ENCODE measurements around the gene DIDO1.
"Not testable (repeated sequence)": the region's sequence is repeated elsewhere in the genome, so short reads cannot be mapped to it uniquely, and the experiment has no call there.

Gene DIDO1

DNA sequence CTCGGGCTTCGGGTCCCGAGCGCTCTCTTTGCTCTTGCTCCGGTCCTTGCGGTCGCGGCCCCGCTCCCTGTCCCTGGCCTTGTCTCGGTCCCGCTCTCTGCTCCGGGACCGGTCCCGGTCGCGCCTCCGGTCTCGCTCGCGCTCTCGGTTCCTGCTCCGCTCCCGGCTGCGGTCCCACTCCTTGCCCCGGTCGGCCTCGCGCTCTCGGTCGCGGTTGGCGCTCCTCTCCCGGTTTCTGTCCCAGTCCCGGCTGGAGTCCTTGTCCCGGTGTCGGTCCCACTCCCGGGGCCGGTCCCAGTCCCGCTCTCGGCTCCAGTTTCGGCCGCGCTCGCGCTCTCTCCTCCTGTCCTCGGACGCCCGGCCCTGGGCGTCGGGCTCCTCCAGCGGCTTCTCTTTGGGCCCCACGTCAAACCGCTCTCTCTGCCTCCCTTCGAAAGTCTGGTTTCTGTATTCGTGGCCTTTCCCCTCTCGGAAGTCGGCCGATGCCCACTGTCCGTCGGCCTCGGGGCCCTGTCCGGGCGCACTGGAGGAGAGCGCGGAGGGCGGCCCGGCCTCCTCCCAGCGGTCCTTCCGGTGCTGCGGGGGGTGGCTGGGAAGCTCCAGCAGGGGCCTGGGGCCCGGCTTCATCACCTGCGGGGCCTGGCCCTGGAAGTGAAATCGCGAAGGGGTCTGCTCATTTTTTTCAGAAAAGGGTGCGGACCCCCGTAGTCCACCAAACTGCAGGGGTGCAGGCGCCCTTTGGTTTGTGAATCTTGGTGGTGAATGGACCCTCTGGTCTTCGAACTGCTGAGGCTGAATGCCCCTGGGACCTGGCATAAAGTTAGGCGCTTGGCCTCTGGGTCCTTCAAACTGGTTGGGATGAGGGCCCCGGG lies 46.8 kb downstream of the DIDO1 start:
- no peaks in the 10 kb centered on the region for H3K27me3 ChIP-seq (ENCODE audit: control insufficient read depth, insufficient read depth, low read length)
- peaks cover 11% of the 10 kb centered on the region; the same call in 1 of the 2 replicates for H3K36me3 ChIP-seq (ENCODE audit: control insufficient read depth, insufficient read depth, low read length)
- peak overlapping the region; percentile 53 for H3K9ac ChIP-seq (ENCODE audit: low read length)
- H3K4me1 ChIP-seq (ENCODE audit: control insufficient read depth, insufficient read depth, low read length) = peaks cover 31% of the 10 kb centered on the region
- H3K4me3 ChIP-seq (ENCODE audit: low read depth, low read length) = peak overlapping the region; percentile 48
- H3K27ac ChIP-seq (ENCODE audit: low read depth, low read length) = peak overlapping the region; percentile 33; the same call in 1 of the 2 replicates
- no peaks in the 10 kb centered on the region for H3K9me3 ChIP-seq (ENCODE audit: control insufficient read depth, insufficient read depth, low read depth, low read length)

GRCh38 chr20:62878244-62879038 lies 47.9 kb downstream of the DIDO1 start:
- H3K27ac ChIP-seq (ENCODE audit: low read depth, low read length) = no peak overlapping the region
- no peaks in the 10 kb centered on the region for H3K27me3 ChIP-seq (ENCODE audit: control insufficient read depth, insufficient read depth, low read length)
- peaks cover 28% of the 10 kb centered on the region for H3K4me1 ChIP-seq (ENCODE audit: control insufficient read depth, insufficient read depth, low read length)
- no peak overlapping the region for H3K9ac ChIP-seq (ENCODE audit: low read length)
- H3K4me3 ChIP-seq (ENCODE audit: low read depth, low read length) = no peak overlapping the region
- H3K9me3 ChIP-seq (ENCODE audit: control insufficient read depth, insufficient read depth, low read depth, low read length) = no peaks in the 10 kb centered on the region
- H3K36me3 ChIP-seq (ENCODE audit: control insufficient read depth, insufficient read depth, low read length) = peaks cover 11% of the 10 kb centered on the region; the same call in 1 of the 2 replicates

- Histone ChIP-seq H3K27me3 (ENCODE audit: control insufficient read depth, insufficient read depth, low read length) (no peaks in the 10 kb centered on the region), H3K4me1 (ENCODE audit: control insufficient read depth, insufficient read depth, low read length) (peaks cover 28% of the 10 kb centered on the region), H3K9me3 (ENCODE audit: control insufficient read depth, insufficient read depth, low read depth, low read length) (no peaks in the 10 kb centered on the region), H3K9ac (ENCODE audit: low read length) (no peak overlapping the region), H3K36me3 (ENCODE audit: control insufficient read depth, insufficient read depth, low read length) (peaks cover 11% of the 10 kb centered on the region; the same call in 1 of the 2 replicates), H3K27ac (ENCODE audit: low read depth, low read length) (no peak overlapping the region), H3K4me3 (ENCODE audit: low read depth, low read length) (no peak overlapping the region)
Measured at GRCh38 chr20:62876902-62877816, 49.1 kb downstream of the DIDO1 start.

DNA sequence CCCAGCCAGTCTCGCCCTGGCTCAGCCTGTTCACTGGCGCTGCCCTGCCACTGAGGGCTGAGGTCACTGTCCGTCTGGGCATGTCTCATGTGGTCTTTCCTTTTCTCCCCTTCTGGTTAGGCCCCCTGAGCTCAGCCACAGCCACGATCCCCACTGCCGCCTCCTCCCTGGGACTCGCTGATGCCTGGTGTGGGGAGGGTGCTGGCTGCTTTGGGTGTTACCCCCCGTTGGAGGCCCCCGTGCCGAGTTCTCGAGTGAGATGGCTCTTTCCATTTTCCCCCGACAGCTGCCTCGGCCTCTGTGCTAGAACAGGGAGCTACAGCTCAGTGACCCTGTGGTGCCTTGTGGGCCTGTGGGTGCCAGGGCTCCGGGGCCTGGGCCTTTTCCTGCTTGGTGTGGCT lies 49.8 kb downstream of the DIDO1 start:
- no peak overlapping the region for H3K27ac ChIP-seq (ENCODE audit: low read depth, low read length)
- H3K36me3 ChIP-seq (ENCODE audit: control insufficient read depth, insufficient read depth, low read length) = peaks cover 4% of the 10 kb centered on the region; the same call in 1 of the 2 replicates
- H3K4me3 ChIP-seq (ENCODE audit: low read depth, low read length) = no peak overlapping the region
- no peaks in the 10 kb centered on the region for H3K9me3 ChIP-seq (ENCODE audit: control insufficient read depth, insufficient read depth, low read depth, low read length)
- no peaks in the 10 kb centered on the region for H3K27me3 ChIP-seq (ENCODE audit: control insufficient read depth, insufficient read depth, low read length)
- peaks cover 28% of the 10 kb centered on the region for H3K4me1 ChIP-seq (ENCODE audit: control insufficient read depth, insufficient read depth, low read length)
- no peak overlapping the region for H3K9ac ChIP-seq (ENCODE audit: low read length)

- H3K36me3 ChIP-seq (ENCODE audit: control insufficient read depth, insufficient read depth, low read length) = no peaks in the 10 kb centered on the region
- peak overlapping the region; percentile 14 for H3K9ac ChIP-seq (ENCODE audit: low read length)
- no peaks in the 10 kb centered on the region for H3K9me3 ChIP-seq (ENCODE audit: control insufficient read depth, insufficient read depth, low read depth, low read length)
- H3K4me3 ChIP-seq (ENCODE audit: low read depth, low read length) = no peak overlapping the region
- peaks cover 28% of the 10 kb centered on the region for H3K4me1 ChIP-seq (ENCODE audit: control insufficient read depth, insufficient read depth, low read length)
- H3K27me3 ChIP-seq (ENCODE audit: control insufficient read depth, insufficient read depth, low read length) = no peaks in the 10 kb centered on the region
- H3K27ac ChIP-seq (ENCODE audit: low read depth, low read length) = no peak overlapping the region
Measured at GRCh38 chr20:62875419-62876361, 50.6 kb downstream of the DIDO1 start.

DNA sequence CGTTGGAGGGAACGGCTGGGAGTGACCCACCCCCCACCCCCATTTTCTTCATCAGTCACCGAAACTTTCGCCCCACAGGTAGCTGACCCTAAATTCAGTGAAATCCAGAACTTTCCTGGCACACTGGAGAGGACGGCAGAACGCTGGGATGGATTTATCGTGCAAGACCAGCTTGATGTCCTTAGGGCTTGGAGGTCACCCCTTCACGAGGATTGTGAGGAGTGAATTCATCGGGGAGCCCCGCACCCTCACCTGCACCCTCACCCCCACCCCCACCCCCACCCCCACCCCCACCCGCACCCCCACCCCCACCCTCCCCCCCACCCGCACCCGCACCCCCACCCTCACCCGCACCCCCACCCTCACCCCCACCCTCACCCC lies 51.4 kb downstream of the DIDO1 start:
- Histone ChIP-seq H3K27me3 (ENCODE audit: control insufficient read depth, insufficient read depth, low read length) (no peaks in the 10 kb centered on the region), H3K36me3 (ENCODE audit: control insufficient read depth, insufficient read depth, low read length) (no peaks in the 10 kb centered on the region), H3K27ac (ENCODE audit: low read depth, low read length) (no peak overlapping the region), H3K9me3 (ENCODE audit: control insufficient read depth, insufficient read depth, low read depth, low read length) (no peaks in the 10 kb centered on the region), H3K4me3 (ENCODE audit: low read depth, low read length) (no peak overlapping the region; the same call in 1 of the 2 replicates), H3K4me1 (ENCODE audit: control insufficient read depth, insufficient read depth, low read length) (peaks cover 28% of the 10 kb centered on the region), H3K9ac (ENCODE audit: low read length) (peak overlapping the region; percentile 67)

DNA sequence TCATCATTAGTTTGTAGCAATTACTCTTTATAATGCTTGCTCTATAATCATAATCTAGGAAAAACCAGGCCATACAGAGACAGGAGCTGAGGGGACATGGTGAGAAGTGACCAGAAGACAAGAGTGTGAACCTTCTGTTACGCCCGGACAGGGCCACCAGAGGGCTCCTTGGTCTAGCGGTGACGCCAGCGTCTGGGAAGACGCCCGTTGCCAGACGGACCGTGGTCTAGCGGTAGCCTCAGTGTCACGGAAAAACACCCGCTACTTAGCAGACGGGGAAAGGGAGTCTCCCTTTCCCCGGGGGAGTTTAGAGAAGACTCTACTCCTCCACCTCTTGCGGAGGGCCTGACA lies 52.6 kb downstream of the DIDO1 start:
- H3K36me3 ChIP-seq (ENCODE audit: control insufficient read depth, insufficient read depth, low read length); H3K9me3 ChIP-seq (ENCODE audit: control insufficient read depth, insufficient read depth, low read depth, low read length); H3K9ac ChIP-seq (ENCODE audit: low read length); H3K27me3 ChIP-seq (ENCODE audit: control insufficient read depth, insufficient read depth, low read length); H3K27ac ChIP-seq (ENCODE audit: low read depth, low read length): not testable (repeated sequence)
- H3K4me3 ChIP-seq (ENCODE audit: low read depth, low read length) = 0 out of 2 replicates have a peak overlapping the region, but pooled peaks have one; percentile 25
- H3K4me1 ChIP-seq (ENCODE audit: control insufficient read depth, insufficient read depth, low read length) = peaks cover 17% of the 10 kb centered on the region

DNA sequence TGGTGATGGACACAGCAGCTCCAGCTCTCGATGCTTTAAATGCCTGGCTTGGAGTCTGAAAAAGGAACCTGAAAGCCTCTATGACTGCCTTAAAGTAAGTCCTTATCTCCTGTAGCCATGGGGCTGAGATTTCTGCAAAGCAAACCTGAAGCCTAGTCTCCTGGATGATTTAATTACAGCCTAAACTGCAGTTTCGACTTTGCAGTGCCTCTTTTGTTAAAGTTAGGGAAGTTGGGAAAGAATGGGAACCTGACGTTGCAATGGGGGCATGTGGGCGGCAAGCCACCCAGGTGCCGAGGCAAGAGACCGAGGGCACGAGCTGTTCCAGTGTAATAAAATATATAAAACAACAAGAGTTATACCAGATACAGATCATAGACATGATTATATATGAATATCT lies 53.0 kb downstream of the DIDO1 start:
- Histone ChIP-seq H3K4me3 (ENCODE audit: low read depth, low read length) (no peak overlapping the region), H3K4me1 (ENCODE audit: control insufficient read depth, insufficient read depth, low read length) (peaks cover 13% of the 10 kb centered on the region), H3K27me3 (ENCODE audit: control insufficient read depth, insufficient read depth, low read length) (no peaks in the 10 kb centered on the region), H3K9me3 (ENCODE audit: control insufficient read depth, insufficient read depth, low read depth, low read length) (no peaks in the 10 kb centered on the region), H3K36me3 (ENCODE audit: control insufficient read depth, insufficient read depth, low read length) (no peaks in the 10 kb centered on the region), H3K9ac (ENCODE audit: low read length) (no peak overlapping the region), H3K27ac (ENCODE audit: low read depth, low read length) (no peak overlapping the region)

DNA sequence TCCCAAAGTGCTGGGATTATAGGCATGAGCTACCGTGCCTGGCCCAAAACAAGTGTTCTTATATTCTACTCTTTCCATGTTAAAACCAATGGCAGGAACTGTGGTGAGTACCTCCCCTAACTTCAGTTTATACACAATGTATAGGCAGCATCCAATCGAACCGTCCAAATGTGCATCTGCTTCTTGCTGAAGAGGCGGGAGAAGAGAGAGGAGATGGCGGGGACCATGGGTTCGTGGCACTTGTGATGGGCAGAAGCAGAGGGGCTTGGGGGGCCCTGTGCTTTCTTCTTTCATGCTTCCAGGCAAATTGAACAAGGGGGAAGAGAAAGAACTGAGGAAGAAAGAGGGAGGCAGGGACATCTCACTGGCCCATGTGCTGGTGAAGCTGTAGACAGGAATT lies 53.4 kb downstream of the DIDO1 start:
- Histone ChIP-seq H3K27me3 (ENCODE audit: control insufficient read depth, insufficient read depth, low read length) (no peaks in the 10 kb centered on the region), H3K36me3 (ENCODE audit: control insufficient read depth, insufficient read depth, low read length) (no peaks in the 10 kb centered on the region), H3K9ac (ENCODE audit: low read length) (no peak overlapping the region), H3K4me3 (ENCODE audit: low read depth, low read length) (no peak overlapping the region), H3K9me3 (ENCODE audit: control insufficient read depth, insufficient read depth, low read depth, low read length) (no peaks in the 10 kb centered on the region), H3K4me1 (ENCODE audit: control insufficient read depth, insufficient read depth, low read length) (peaks cover 11% of the 10 kb centered on the region; the same call in 1 of the 2 replicates), H3K27ac (ENCODE audit: low read depth, low read length) (no peak overlapping the region)
